HEK293 (cell line): ENCODE data around the gene NFIL3.

Experiments used
- CTCF ChIA-PET: fragments of 350-600 bp; formaldehyde crosslinking; extraction: SDS; loops from one replicate; lab custom pipeline; 2021; ENCODE audit warnings: antibody characterized with exemption; lab: Yijun Ruan, JAX
- POLR2A ChIA-PET: fragments of 300-600 bp; formaldehyde crosslinking; extraction: SDS; loops from one replicate; lab custom pipeline; 2020; ENCODE audit warnings: antibody characterized with exemption, inconsistent platforms; lab: Yijun Ruan, JAX
- H3K27ac ChIP-seq: fragments of 200-500 bp; sonication (Bioruptor generic); 2 replicates; pipeline ENCODE4 v1.5.1; 2014; ENCODE audit warnings: low read depth, low read length, control low read depth, inconsistent platforms; ENCODE audit errors: extremely low read depth
- H3K36me3 ChIP-seq, 2 experiments: fragments of 200-500 bp in 1 of 2; sonication (Bioruptor generic) in 1 of 2; 1 replicate in 1 of 2; 2 replicates in 1 of 2; pipeline ENCODE4 v1.5.1; 2014 to 2017; ENCODE audit warnings: inconsistent platforms in 2 of 2, low read length in 2 of 2; ENCODE audit not compliant: control insufficient read depth in 2 of 2, insufficient read depth in 1 of 2
- H3K4me1 ChIP-seq: fragments of 200-500 bp; sonication (Bioruptor generic); 2 replicates; pipeline ENCODE4 v1.5.1; 2014; ENCODE audit warnings: mild to moderate bottlenecking, low read length, inconsistent platforms; ENCODE audit not compliant: control insufficient read depth, insufficient read depth
- H3K4me3 ChIP-seq: 2 replicates; pipeline ENCODE4 v1.5.1; 2011; ENCODE audit warnings: low read depth, mild to moderate bottlenecking, control low read depth, low read length, moderate library complexity
- H3K9me3 ChIP-seq: fragments of 200-500 bp; sonication (Bioruptor generic); 2 replicates; pipeline ENCODE4 v1.5.1; 2014; ENCODE audit warnings: low read depth, low read length, inconsistent platforms; ENCODE audit not compliant: control insufficient read depth, insufficient read depth
- BCL11A ChIP-seq: fragments of 450-650 bp; formaldehyde crosslinking; IDR thresholded peaks from 2 replicates; pipeline ENCODE4 v1.5.1; 2016; ENCODE audit warnings: low read depth, missing biosample characterization, missing genetic modification characterization
- KLF10 ChIP-seq: fragments of 450-650 bp; IDR thresholded peaks from 2 replicates; pipeline ENCODE4 v1.5.1; 2018; ENCODE audit warnings: missing biosample characterization, mild to moderate bottlenecking, missing genetic modification characterization
- OVOL3 ChIP-seq: fragments of 450-650 bp; formaldehyde crosslinking; IDR thresholded peaks from 2 replicates; pipeline ENCODE4 v1.5.1; 2016; ENCODE audit warnings: missing biosample characterization, missing genetic modification characterization
- SCRT2 ChIP-seq: fragments of 450-650 bp; formaldehyde crosslinking; IDR thresholded peaks from 2 replicates; pipeline ENCODE4 v1.5.1; 2016; ENCODE audit warnings: missing biosample characterization, missing genetic modification characterization
- TCF7L2 ChIP-seq: IDR thresholded peaks from 2 replicates; pipeline ENCODE4 v1.6.1; 2011; ENCODE audit warnings: low read depth, mild to moderate bottlenecking, inconsistent platforms, low read length, moderate library complexity, borderline replicate concordance
- WT1 ChIP-seq: fragments of 450-650 bp; formaldehyde crosslinking; IDR thresholded peaks from 2 replicates; pipeline ENCODE4 v1.5.1; 2016; ENCODE audit warnings: missing biosample characterization, missing genetic modification characterization
- YY2 ChIP-seq: fragments of 450-650 bp; formaldehyde crosslinking; IDR thresholded peaks from 2 replicates; pipeline ENCODE4 v1.5.1; 2016; ENCODE audit warnings: missing biosample characterization, missing genetic modification characterization
- ZBTB17 ChIP-seq: fragments of 450-650 bp; formaldehyde crosslinking; IDR thresholded peaks from 2 replicates; pipeline ENCODE4 v1.5.1; 2016; ENCODE audit warnings: missing biosample characterization, missing genetic modification characterization
- ZFP3 ChIP-seq: fragments of 450-650 bp; formaldehyde crosslinking; IDR thresholded peaks from 2 replicates; pipeline ENCODE4 v1.5.1; 2016; ENCODE audit warnings: low read depth, missing biosample characterization, missing genetic modification characterization
- ZFP37 ChIP-seq: fragments of 450-650 bp; formaldehyde crosslinking; IDR thresholded peaks from 2 replicates; pipeline ENCODE4 v1.5.1; 2016; ENCODE audit warnings: missing biosample characterization, missing genetic modification characterization
- ZNF114 ChIP-seq: fragments of 450-650 bp; formaldehyde crosslinking; IDR thresholded peaks from 2 replicates; pipeline ENCODE4 v1.5.0; 2017; ENCODE audit warnings: missing biosample characterization, missing genetic modification characterization
- ZNF16 ChIP-seq: fragments of 450-650 bp; formaldehyde crosslinking; IDR thresholded peaks from 2 replicates; pipeline ENCODE4 v1.5.1; 2016; ENCODE audit warnings: low read depth, missing biosample characterization, missing genetic modification characterization
- ZNF169 ChIP-seq: fragments of 450-650 bp; formaldehyde crosslinking; IDR thresholded peaks from 2 replicates; pipeline ENCODE4 v1.5.1; 2016; ENCODE audit warnings: missing biosample characterization, missing genetic modification characterization
- ZNF292 ChIP-seq: fragments of 450-650 bp; formaldehyde crosslinking; IDR thresholded peaks from 2 replicates; pipeline ENCODE4 v1.5.1; 2016; ENCODE audit warnings: low read depth, missing biosample characterization, missing genetic modification characterization, borderline replicate concordance
- ZNF311 ChIP-seq: fragments of 450-650 bp; formaldehyde crosslinking; IDR thresholded peaks from 2 replicates; pipeline ENCODE4 v1.5.1; 2017; ENCODE audit warnings: missing biosample characterization, missing genetic modification characterization, borderline replicate concordance
- ZNF404 ChIP-seq: fragments of 450-650 bp; formaldehyde crosslinking; IDR thresholded peaks from 2 replicates; pipeline ENCODE4 v1.5.1; 2017; ENCODE audit warnings: missing biosample characterization, missing genetic modification characterization
- ZNF416 ChIP-seq: fragments of 450-650 bp; formaldehyde crosslinking; IDR thresholded peaks from 2 replicates; pipeline ENCODE4 v1.5.1; 2016; ENCODE audit warnings: missing biosample characterization, missing genetic modification characterization
- ZNF449 ChIP-seq: fragments of 450-650 bp; formaldehyde crosslinking; IDR thresholded peaks from 2 replicates; pipeline ENCODE4 v1.5.1; 2017; ENCODE audit warnings: missing biosample characterization, mild to moderate bottlenecking, missing genetic modification characterization, moderate library complexity
- ZNF544 ChIP-seq: fragments of 450-650 bp; formaldehyde crosslinking; IDR thresholded peaks from 2 replicates; pipeline ENCODE4 v1.5.0; 2017; ENCODE audit warnings: missing biosample characterization, missing genetic modification characterization
- ZNF558 ChIP-seq: fragments of 450-650 bp; formaldehyde crosslinking; IDR thresholded peaks from 2 replicates; pipeline ENCODE4 v1.5.1; 2016; ENCODE audit warnings: missing biosample characterization, missing genetic modification characterization
- ZNF561 ChIP-seq: fragments of 450-650 bp; IDR thresholded peaks from 2 replicates; pipeline ENCODE4 v1.5.1; 2018; ENCODE audit warnings: missing biosample characterization, missing genetic modification characterization, borderline replicate concordance
- ZNF610 ChIP-seq: fragments of 450-650 bp; formaldehyde crosslinking; IDR thresholded peaks from 2 replicates; pipeline ENCODE4 v1.5.1; 2016; ENCODE audit warnings: missing biosample characterization, missing genetic modification characterization, borderline replicate concordance
- ZNF623 ChIP-seq: fragments of 450-650 bp; formaldehyde crosslinking; IDR thresholded peaks from 2 replicates; pipeline ENCODE4 v1.5.1; 2016; ENCODE audit warnings: missing biosample characterization, missing genetic modification characterization
- ZNF658 ChIP-seq: fragments of 450-650 bp; formaldehyde crosslinking; IDR thresholded peaks from 2 replicates; pipeline ENCODE4; 2016; ENCODE audit warnings: missing biosample characterization, missing genetic modification characterization
- ZNF660 ChIP-seq: fragments of 450-650 bp; IDR thresholded peaks from 2 replicates; pipeline ENCODE4 v1.5.1; 2018; ENCODE audit warnings: missing biosample characterization, mild to moderate bottlenecking, missing genetic modification characterization
- ZNF664 ChIP-seq: fragments of 450-650 bp; formaldehyde crosslinking; IDR thresholded peaks from 2 replicates; pipeline ENCODE4 v1.5.1; 2016; ENCODE audit warnings: missing biosample characterization, missing genetic modification characterization
- ZNF670 ChIP-seq: fragments of 450-650 bp; formaldehyde crosslinking; IDR thresholded peaks from 2 replicates; pipeline ENCODE4 v1.5.1; 2016; ENCODE audit warnings: missing biosample characterization, missing genetic modification characterization, low read depth
- ZNF704 ChIP-seq: fragments of 450-650 bp; formaldehyde crosslinking; IDR thresholded peaks from 2 replicates; pipeline ENCODE4 v1.5.1; 2016; ENCODE audit warnings: missing biosample characterization, missing genetic modification characterization
- ZNF776 ChIP-seq: fragments of 450-650 bp; formaldehyde crosslinking; IDR thresholded peaks from 2 replicates; pipeline ENCODE4 v1.5.0; 2017; ENCODE audit warnings: missing biosample characterization, missing genetic modification characterization, borderline replicate concordance
- ZNF843 ChIP-seq: fragments of 450-650 bp; formaldehyde crosslinking; IDR thresholded peaks from 2 replicates; pipeline ENCODE4 v1.5.1; 2016; ENCODE audit warnings: missing biosample characterization, missing genetic modification characterization

NFIL3 gene

GRCh38 chr9:91392435-91392834 lies 31.2 kb downstream of the NFIL3 start (continued):
- TF ChIP-seq ZNF449 (tag by site-specific recombination) (no peak), ZFP37 (tag by site-specific recombination) (no peak), ZNF776 (no peak), ZNF670 (tag by site-specific recombination) (no peak), ZNF544 (no peak), WT1 (no peak), ZNF558 (tag by site-specific recombination) (no peak), ZFP3 (no peak), TCF7L2 (no peak), ZNF664 (tag by site-specific recombination) (no peak), ZNF16 (tag by site-specific recombination) (no peak), BCL11A (tag by site-specific recombination) (no peak), ZNF561 (no peak)
- TF ChIP-seq, all 188 proteins: peak for 0

DNA sequence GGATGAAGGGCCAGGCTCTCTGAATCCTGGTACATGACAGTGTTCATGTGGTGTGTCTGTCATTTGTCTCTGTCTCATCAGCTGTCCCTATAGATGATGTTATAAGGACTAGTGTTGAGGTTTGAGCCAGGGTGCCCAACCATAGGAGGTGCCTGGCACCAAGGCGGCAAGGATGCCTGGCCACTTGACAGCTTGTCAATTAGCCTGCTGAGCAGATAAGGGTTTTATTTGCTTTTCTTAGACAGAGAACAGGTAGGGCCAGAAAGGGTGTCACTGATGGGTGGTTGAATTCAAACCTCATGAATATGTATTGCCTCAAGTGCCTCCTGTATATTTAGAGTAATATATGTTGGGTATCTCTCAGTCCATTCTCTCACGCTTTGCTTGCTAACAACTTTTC lies 31.8 kb downstream of the NFIL3 start:
- H3K27ac ChIP-seq = no peak overlapping the region
- ChIA-PET POLR2A (no interaction called here), CTCF (no interaction called here)
- no peaks in the 10 kb centered on the region for H3K36me3 ChIP-seq
- no peaks in the 10 kb centered on the region for H3K4me1 ChIP-seq
- no peak overlapping the region for H3K4me3 ChIP-seq
- H3K9me3 ChIP-seq = no peaks in the 10 kb centered on the region
- TF ChIP-seq ZNF843 (tag by site-specific recombination) (no peak), ZNF16 (tag by site-specific recombination) (no peak), KLF10 (no peak), SCRT2 (no peak), ZNF416 (no peak), ZNF660 (tag by site-specific recombination) (no peak), OVOL3 (tag by site-specific recombination) (no peak), ZNF311 (tag by site-specific recombination) (no peak), ZNF292 (no peak), ZNF704 (tag by site-specific recombination) (no peak), ZNF169 (tag by site-specific recombination) (no peak), ZNF658 (no peak), ZNF610 (tag by site-specific recombination) (no peak), ZNF404 (tag by site-specific recombination) (no peak), ZNF623 (tag by site-specific recombination) (no peak), ZNF114 (tag by site-specific recombination) (no peak), ZBTB17 (no peak), YY2 (tag by site-specific recombination) (no peak)
